Type B pancreatic cell (in vitro differentiated cells): Measurements from ENCODE around the gene RNF144B. TPM values are rescaled to one million over a fixed set of nuclear protein-coding genes. Genes with fewer than 3 reads are reported as not detected.

Source experiments
- DNase-seq: peaks from one replicate; pipeline ENCODE4 v3.0.0; 2021; ENCODE audit warnings: mixed read lengths; ENCODE audit not compliant: unreplicated experiment; ENCODE audit errors: extremely low spot score
- H3K27ac Mint-ChIP-seq: 2 replicates; pipeline ENCODE4 v1.8.0; 2021; ENCODE audit warnings: mild to moderate bottlenecking, mixed read lengths
- H3K27me3 Mint-ChIP-seq: 2 replicates; pipeline ENCODE4 v1.8.0; 2021; ENCODE audit warnings: mixed read lengths
- H3K36me3 Mint-ChIP-seq: 2 replicates; pipeline ENCODE4 v1.8.0; 2021; ENCODE audit warnings: mixed read lengths
- H3K4me1 Mint-ChIP-seq: one replicate; pipeline ENCODE4 v1.8.0; 2021; ENCODE audit warnings: mixed read lengths; ENCODE audit not compliant: unreplicated experiment
- H3K4me3 Mint-ChIP-seq: 2 replicates; pipeline ENCODE4 v1.8.0; 2021; ENCODE audit warnings: mild to moderate bottlenecking, mixed read lengths
- H3K9me3 Mint-ChIP-seq: 2 replicates; pipeline ENCODE4 v1.8.0; 2021; ENCODE audit warnings: mixed read lengths
- CTCF ChIP-seq: fragments of 200-600 bp; sonication (generic); conservative IDR thresholded peaks from 2 replicates; pipeline ENCODE4 v1.5.0; 2021; ENCODE audit warnings: antibody characterized with exemption, mild to moderate bottlenecking
- total RNA-seq: library from RNA; stranded (reverse); gene quantifications from 2 replicates; pipeline ENCODE4 v1.2.1, GENCODE V29; 2021; ENCODE audit warnings: low replicate concordance

The RNF144B gene
- total RNA-seq, 1 donor from 2014 or later = 10.8 TPM

GRCh38 chr6:18388271-18388670, 1.1 kb downstream of the RNF144B start:
- Mint-ChIP-seq H3K27me3 (peaks cover 9% of the 10 kb centered on the region), H3K36me3 (no peaks in the 10 kb centered on the region), H3K4me1 (peaks cover 17% of the 10 kb centered on the region), H3K27ac (peak overlapping the region; percentile 63), H3K4me3 (peak overlapping the region; percentile 94), H3K9me3 (no peaks in the 10 kb centered on the region)
- DNase-seq = no peak
- no peak for TF ChIP-seq CTCF

GRCh38 chr6:18388942-18389341, 1.8 kb downstream of the RNF144B start:
- H3K9me3 Mint-ChIP-seq = no peaks in the 10 kb centered on the region
- H3K27me3 Mint-ChIP-seq = peaks cover 9% of the 10 kb centered on the region
- TF ChIP-seq CTCF = no peak
- DNase-seq = no peak
- no peaks in the 10 kb centered on the region for H3K36me3 Mint-ChIP-seq
- H3K27ac Mint-ChIP-seq = no peak overlapping the region
- H3K4me3 Mint-ChIP-seq = peak overlapping the region; percentile 94
- peaks cover 17% of the 10 kb centered on the region for H3K4me1 Mint-ChIP-seq

GRCh38 chr6:18389479-18389878, 2.3 kb downstream of the RNF144B start:
- Mint-ChIP-seq H3K9me3 (no peaks in the 10 kb centered on the region), H3K4me1 (peaks cover 17% of the 10 kb centered on the region), H3K27ac (no peak overlapping the region), H3K27me3 (peaks cover 9% of the 10 kb centered on the region), H3K4me3 (peak overlapping the region; percentile 94), H3K36me3 (no peaks in the 10 kb centered on the region)
- DNase-seq = no peak
- TF ChIP-seq CTCF = no peak

GRCh38 chr6:18390476-18390875, 3.3 kb downstream of the RNF144B start:
- no peak for TF ChIP-seq CTCF
- Mint-ChIP-seq H3K27me3 (peaks cover 9% of the 10 kb centered on the region), H3K4me1 (peaks cover 21% of the 10 kb centered on the region), H3K9me3 (no peaks in the 10 kb centered on the region), H3K4me3 (no peak overlapping the region), H3K36me3 (no peaks in the 10 kb centered on the region), H3K27ac (no peak overlapping the region)
- DNase-seq = no peak

GRCh38 chr6:18391023-18391422, 3.9 kb downstream of the RNF144B start:
- H3K9me3 Mint-ChIP-seq = no peaks in the 10 kb centered on the region
- no peak overlapping the region for H3K27ac Mint-ChIP-seq
- no peaks in the 10 kb centered on the region for H3K36me3 Mint-ChIP-seq
- no peak for DNase-seq
- H3K4me3 Mint-ChIP-seq = no peak overlapping the region
- H3K4me1 Mint-ChIP-seq = peaks cover 23% of the 10 kb centered on the region
- no peak for TF ChIP-seq CTCF
- H3K27me3 Mint-ChIP-seq = peaks cover 9% of the 10 kb centered on the region

GRCh38 chr6:18392346-18392877, 5.3 kb downstream of the RNF144B start:
- Mint-ChIP-seq H3K9me3 (no peaks in the 10 kb centered on the region), H3K4me3 (no peak overlapping the region), H3K27me3 (peaks cover 9% of the 10 kb centered on the region), H3K36me3 (no peaks in the 10 kb centered on the region), H3K4me1 (peaks cover 13% of the 10 kb centered on the region), H3K27ac (no peak overlapping the region)
- no peak for DNase-seq
- peak; percentile 43 for TF ChIP-seq CTCF
